ENCODE results near the gene PPP2R3C. TPM values are rescaled to one million over a fixed set of nuclear protein-coding genes. Genes with fewer than 3 reads are reported as not detected.
A peak's percentile ranks its signal among the peaks of the same experiment; 100 is the strongest.

Gene PPP2R3C
- total and polyA plus RNA-seq, 2 of the 13 experiments (the other 11 are each of a cell fraction or from before 2014, with no cell fraction given): 63.4 to 102 TPM

GRCh38 chr14:35146711-35147149 is 24.9 kb upstream of the PPP2R3C start:
- Histone ChIP-seq H4K20me1 (ENCODE audit: insufficient read depth, low read length) (no peaks in the 10 kb centered on the region), H3K27ac (ENCODE audit: extremely low read length, insufficient read depth, low read length) (peak overlapping the region; percentile 3), H3K4me1 (ENCODE audit: insufficient read depth, low read length) (peaks cover 33% of the 10 kb centered on the region), H3K36me3 (replicated peaks in 1 of 2; ENCODE audit: control insufficient read depth in 1 of 2, insufficient read depth in 2 of 2, low read length in 2 of 2) (0 out of 5 replicates have a peak, but pooled peaks cover 1 to 2% of the 10 kb centered on the region in 2 experiments), H2AFZ (ENCODE audit: low read length) (no peak overlapping the region), H3K79me2 (ENCODE audit: insufficient read depth, low read length) (peaks cover 23% of the 10 kb centered on the region), H3K4me2 (ENCODE audit: low read depth, low read length) (peak overlapping the region; percentile 5; the same call in 1 of the 2 replicates), H3K9me3 (ENCODE audit: low read length) (no peaks in the 10 kb centered on the region), H3K4me3 (replicated peaks in 1 of 3; ENCODE audit: insufficient read depth in 1 of 3, low read depth in 2 of 3, low read length in 3 of 3) (no peak overlapping the region), H3K9ac (ENCODE audit: insufficient read depth, low read depth, low read length) (no peak overlapping the region), H3K27me3 (ENCODE audit: control insufficient read depth in 1 of 2, insufficient read depth in 2 of 2, low read length in 2 of 2) (no peaks in the 10 kb centered on the region)
- ATAC-seq (peak; percentile 84), DNase-seq (ENCODE audit: low spot score) (peak; percentile 72), FAIRE-seq (no peak)
- POLR2A ChIA-PET: interaction anchor here (0.5 to 1.6 kb wide), 4 partner anchors 41 to 258 kb away, joined by 3 to 19 read pairs (median 8); partner anchors contain the start of genes NFKBIA and PSMA6
- BruUV-seq (replicated peaks): no TSS peak
- WGBS (ENCODE audit: low lambda C conversion rate): 70% methylated on average over 5 of the region's 5 CpGs
- in situ Hi-C loops (cut with HindIII; ENCODE audit: extremely low pct_ligation_motif_present, low pct_unique_long_range_greater_than_20kb) (loop anchor here (5.0 to 25.0 kb wide), 2 partner anchors 261 to 666 kb away; partner anchors contain the start of gene RALGAPA1), intact Hi-C loops (cut with micrococcal nuclease; ENCODE audit: unreplicated experiment) (loop anchor here (10.0 kb wide), 1 partner anchor 668 kb away; no protein-coding TSS in a partner anchor)
- CTCF ChIA-PET (ENCODE audit: low intra/inter-chr PET ratio, low total read pairs): no interaction called here
- TF ChIP-seq ZNF598 (CRISPR knock-in tag; IDR thresholded peaks at IDR 0.05; ENCODE audit: borderline replicate concordance) (no peak), ZNF3 (CRISPR knock-in tag; IDR thresholded peaks at IDR 0.05) (no peak), MIER3 (CRISPR knock-in tag; IDR thresholded peaks at IDR 0.05; ENCODE audit: borderline replicate concordance) (0 out of 2 replicates have a peak, but pooled peaks have one; percentile 24), ZNF816 (CRISPR knock-in tag; IDR thresholded peaks at IDR 0.05; ENCODE audit: borderline replicate concordance) (peak; percentile 78; the same call in 1 of the 2 replicates), PREB (CRISPR knock-in tag; IDR thresholded peaks at IDR 0.05) (no peak), ZNF414 (CRISPR knock-in tag; IDR thresholded peaks at IDR 0.05) (no peak), AHDC1 (CRISPR knock-in tag; IDR thresholded peaks at IDR 0.05; ENCODE audit: borderline replicate concordance) (peak; percentile 60; the same call in 1 of the 2 replicates), ZNF12 (CRISPR knock-in tag; IDR thresholded peaks at IDR 0.05) (peak; percentile 94), NR2F6 (IDR thresholded peaks at IDR 0.05) (no peak), NR2F6 (CRISPR knock-in tag; IDR thresholded peaks at IDR 0.05) (peak; percentile 50; the same call in 1 of the 2 replicates), ZNF512 (CRISPR knock-in tag; IDR thresholded peaks at IDR 0.05) (no peak), STAG1 (CRISPR knock-in tag; IDR thresholded peaks at IDR 0.05) (no peak)
